ENCODE results near the gene SLC35F3.

The SLC35F3 gene

DNA sequence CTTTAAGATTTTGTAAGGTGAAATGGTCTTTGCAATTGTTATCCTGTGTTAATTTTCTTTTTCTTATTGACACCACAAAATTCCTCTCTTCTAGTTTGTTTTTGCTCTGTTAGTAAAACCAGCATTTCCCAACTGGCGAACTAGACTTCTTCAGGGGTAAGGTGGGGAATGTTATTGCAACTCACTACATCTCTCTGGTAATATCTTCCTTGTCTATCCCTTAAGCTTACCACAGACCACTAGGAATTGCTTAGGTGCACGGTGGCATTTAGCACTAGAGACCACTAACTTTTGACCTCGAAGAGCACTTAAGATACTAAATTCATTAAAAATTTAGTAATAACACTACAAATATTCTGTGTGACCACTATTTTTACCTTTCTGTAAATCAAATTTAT lies 464.6 kb downstream of the SLC35F3 start:
- peaks cover 10% of the 10 kb centered on the region for H3K4me1 Mint-ChIP-seq
- no peak overlapping the region for H3K4me3 Mint-ChIP-seq
- no peaks in the 10 kb centered on the region for H3K27me3 Mint-ChIP-seq
- no peaks in the 10 kb centered on the region for H3K36me3 Mint-ChIP-seq
- no peak overlapping the region for H3K27ac Mint-ChIP-seq
- H3K9me3 Mint-ChIP-seq: no peaks in the 10 kb centered on the region
- DNase-seq (ENCODE audit: low spot score in 2 of 2): no peak
- no peak for ATAC-seq (ENCODE audit: low read depth)

DNA sequence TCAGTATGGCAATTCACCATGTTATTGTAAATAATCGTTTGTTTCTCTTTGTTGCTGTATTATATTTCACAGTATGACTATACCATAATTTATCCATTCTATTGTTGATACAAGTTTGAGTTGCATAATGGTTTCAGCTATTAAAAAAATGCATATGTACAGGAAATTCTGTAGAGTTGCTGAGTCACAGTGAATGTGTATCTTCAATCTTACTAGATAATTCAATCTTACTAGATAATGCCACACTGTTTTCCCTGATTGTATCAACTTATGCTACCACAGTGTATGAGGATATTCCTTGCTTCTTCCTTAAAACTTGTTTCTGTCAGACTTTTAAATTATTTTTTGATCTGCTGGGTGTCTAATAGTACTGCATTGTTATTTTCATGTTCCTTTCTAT lies 465.3 kb downstream of the SLC35F3 start:
- Mint-ChIP-seq H3K27me3 (no peaks in the 10 kb centered on the region), H3K9me3 (no peaks in the 10 kb centered on the region), H3K27ac (no peak overlapping the region), H3K4me3 (no peak overlapping the region), H3K36me3 (no peaks in the 10 kb centered on the region), H3K4me1 (peaks cover 13% of the 10 kb centered on the region)
- ATAC-seq (ENCODE audit: low read depth) (no peak), DNase-seq (ENCODE audit: low spot score in 2 of 2) (no peak)

DNA sequence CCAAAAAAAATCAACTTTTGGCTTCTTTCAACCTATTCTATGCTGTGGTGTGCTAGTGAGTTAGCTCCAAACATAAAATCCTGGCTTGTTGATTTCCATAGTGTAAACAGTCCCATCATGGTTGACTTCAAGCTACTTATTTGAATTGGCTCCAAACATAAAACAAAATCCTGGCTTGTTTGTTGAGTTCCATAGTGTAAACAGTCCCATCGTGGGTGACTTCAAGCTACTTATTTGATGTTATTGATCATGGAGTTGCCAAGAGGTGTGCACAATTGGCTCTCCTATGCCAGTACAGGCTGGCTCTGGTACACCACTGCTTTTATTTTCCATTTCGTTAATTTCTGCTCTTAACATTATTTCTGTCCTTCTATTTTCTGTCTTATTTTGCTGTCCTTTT lies 466.9 kb downstream of the SLC35F3 start:
- DNase-seq (ENCODE audit: low spot score in 2 of 2) (no peak), ATAC-seq (ENCODE audit: low read depth) (no peak)
- Mint-ChIP-seq H3K36me3 (peaks cover 7% of the 10 kb centered on the region), H3K9me3 (no peaks in the 10 kb centered on the region), H3K4me1 (peaks cover 17% of the 10 kb centered on the region), H3K4me3 (no peak overlapping the region), H3K27ac (no peak overlapping the region), H3K27me3 (no peaks in the 10 kb centered on the region)

GRCh38 chr1:234372011-234372757 lies 467.7 kb downstream of the SLC35F3 start:
- Mint-ChIP-seq H3K27me3 (no peaks in the 10 kb centered on the region), H3K36me3 (peaks cover 11% of the 10 kb centered on the region), H3K4me1 (peaks cover 21% of the 10 kb centered on the region), H3K27ac (peak overlapping the region; percentile 99), H3K9me3 (no peaks in the 10 kb centered on the region), H3K4me3 (peak overlapping the region; percentile 98)
- no peak for DNase-seq (ENCODE audit: low spot score in 2 of 2)
- ATAC-seq (ENCODE audit: low read depth): no peak

DNA sequence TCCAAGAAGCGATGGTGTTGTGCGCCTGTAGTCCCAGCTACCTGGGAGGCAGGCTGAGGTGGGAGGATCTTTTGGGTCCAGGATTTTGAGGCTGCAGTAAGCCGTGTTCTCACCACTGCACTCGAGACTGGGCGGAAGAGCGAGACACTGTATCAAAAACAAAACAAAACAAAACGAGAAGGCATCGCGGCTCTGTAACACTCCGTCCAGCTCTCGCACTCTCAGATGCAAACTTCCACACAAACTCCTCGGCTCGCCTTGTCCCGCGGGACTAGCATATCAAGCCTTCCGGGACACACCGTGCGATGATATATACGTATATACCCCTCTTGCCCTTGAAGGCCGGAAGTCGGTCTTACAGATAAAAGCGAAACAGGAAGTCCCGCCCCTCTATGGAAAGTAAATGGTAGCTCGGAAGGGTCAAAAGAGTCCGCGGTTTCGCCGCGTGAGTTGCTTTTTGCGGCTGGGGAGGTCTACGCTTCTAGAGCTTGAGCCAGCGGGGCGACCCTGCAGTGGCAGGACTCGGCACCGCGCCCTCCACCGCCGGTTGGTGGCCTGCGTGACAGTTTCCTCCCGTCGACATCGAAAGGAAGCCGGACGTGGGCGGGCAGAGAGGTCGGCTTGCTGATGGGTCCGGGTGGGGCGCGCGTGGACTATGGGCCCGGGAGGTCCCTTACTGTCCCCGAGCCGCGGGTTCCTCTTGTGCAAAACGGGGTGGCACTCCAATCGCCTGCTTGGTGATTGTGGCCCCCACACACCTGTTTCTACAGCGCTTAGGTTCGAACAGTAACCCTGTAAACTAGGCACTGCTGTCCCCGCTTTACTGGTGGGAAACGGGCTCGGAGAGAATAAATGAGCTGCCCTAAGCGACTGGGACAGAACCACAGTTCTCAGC lies 468.8 kb downstream of the SLC35F3 start, which contains the start of gene COA6:
COA6 (plus strand) TSS at position 393 of the 895 bp plus-strand sequence; CDS start at position 404, 11 bp downstream.
- peak; percentile 87 to 92 for DNase-seq (ENCODE audit: low spot score in 2 of 2)
- ATAC-seq (ENCODE audit: low read depth): peak; percentile 82
- Mint-ChIP-seq H3K27me3 (no peaks in the 10 kb centered on the region), H3K4me3 (peak within 1 kb of the TSS; percentile 98), H3K27ac (peak within 1 kb of the TSS; percentile 99), H3K36me3 (peaks cover 22% of the 10 kb centered on the region), H3K9me3 (no peaks in the 10 kb centered on the region), H3K4me1 (peaks cover 26% of the 10 kb centered on the region)

DNA sequence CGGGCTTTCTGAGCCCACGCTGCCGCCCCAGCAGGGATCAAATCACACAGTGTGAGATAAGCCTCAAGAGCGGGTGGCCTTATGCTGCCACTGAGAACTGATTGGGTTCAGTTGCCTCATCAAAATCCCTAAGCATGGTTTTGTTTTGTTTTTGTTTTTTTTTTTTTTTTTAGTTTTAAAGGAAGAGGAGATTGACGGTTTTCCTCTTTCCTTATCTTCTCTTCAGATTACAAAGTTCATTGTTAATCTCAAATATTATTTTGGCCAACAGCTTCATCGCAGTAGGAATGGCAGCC lies 469.4 kb downstream of the SLC35F3 start:
- Mint-ChIP-seq H3K27ac (peak overlapping the region; percentile 99), H3K36me3 (peaks cover 25% of the 10 kb centered on the region), H3K9me3 (no peaks in the 10 kb centered on the region), H3K27me3 (no peaks in the 10 kb centered on the region), H3K4me1 (peaks cover 26% of the 10 kb centered on the region), H3K4me3 (peak overlapping the region; percentile 98)
- peak; percentile 10 for ATAC-seq (ENCODE audit: low read depth)
- DNase-seq (ENCODE audit: low spot score in 2 of 2): no peak

All from memory B cell (primary cell).